Dermis blood vessel endothelial cell (primary cell): ENCODE data around the gene SRC. TPM values are rescaled to one million over a fixed set of nuclear protein-coding genes. Genes with fewer than 3 reads are reported as not detected.

Source experiments
- DNase-seq: peaks from one replicate; pipeline ENCODE4 v3.0.0; 2010
- total RNA-seq: library from RNA; depleted of rRNA; stranded (reverse); fragments of >200 nt; gene quantifications from 2 replicates; pipeline ENCODE4 v1.2.3, GENCODE V29; 2014

Gene SRC
- total RNA-seq, 1 donor from 2014 or later, result 1.5 TPM

DNA sequence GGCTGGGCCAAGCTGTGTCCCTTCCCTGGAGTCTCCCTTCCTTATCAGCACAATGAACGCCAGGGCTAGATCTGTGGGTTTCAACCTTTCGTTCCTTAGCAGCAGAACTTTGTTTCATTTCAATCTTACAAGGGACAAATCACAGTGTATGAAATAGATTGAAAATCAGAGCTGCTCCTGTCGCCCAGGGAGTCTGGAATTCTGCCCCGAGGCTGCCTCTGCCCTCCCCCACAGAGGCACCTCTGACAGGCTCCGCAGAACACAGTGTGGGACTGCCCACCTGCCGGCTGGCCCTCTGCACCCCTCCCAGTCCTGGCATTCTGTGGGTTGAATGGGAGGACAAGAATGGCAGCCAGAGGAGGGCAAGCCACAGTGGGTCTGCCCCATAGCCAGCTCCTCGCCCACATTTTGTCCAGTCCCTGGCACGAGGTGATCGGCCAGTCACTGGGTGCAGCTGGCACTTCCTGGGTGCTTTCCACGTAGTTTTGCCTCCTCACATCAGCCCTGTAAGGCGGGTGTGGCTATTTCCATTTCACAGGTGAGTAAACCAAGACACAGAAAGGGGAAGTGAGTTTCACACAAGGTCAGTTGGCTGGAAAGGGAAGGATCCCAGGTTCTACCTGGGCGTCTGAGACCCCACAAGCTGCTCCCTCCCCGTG, 30.4 kb upstream of the SRC start:
- DNase-seq, result no peak

GRCh38 chr20:37316116-37316774, 29.7 kb upstream of the SRC start:
- no peak for DNase-seq

GRCh38 chr20:37316775-37317170, 29.2 kb upstream of the SRC start:
- DNase-seq, result no peak

DNA sequence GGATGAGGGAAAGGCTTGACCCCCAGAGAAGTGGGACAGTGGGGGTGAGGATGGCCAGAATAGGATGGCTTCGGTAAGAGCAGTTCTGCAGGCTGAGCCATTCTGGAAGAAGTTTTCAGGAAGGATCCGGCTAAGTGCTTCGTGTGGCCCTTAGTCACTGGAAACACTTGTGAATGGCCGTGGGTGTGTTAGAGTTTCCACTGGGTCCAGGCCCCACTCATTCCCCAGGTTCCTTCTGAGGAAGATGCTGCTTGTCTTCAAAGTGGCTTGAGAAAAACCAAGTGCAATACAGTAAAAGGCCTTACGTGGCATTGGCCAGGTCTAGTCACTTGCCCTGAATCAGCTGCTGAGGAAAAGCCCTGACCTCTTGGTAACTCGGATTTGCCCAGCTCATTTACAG, 28.6 kb upstream of the SRC start:
- no peak for DNase-seq

DNA sequence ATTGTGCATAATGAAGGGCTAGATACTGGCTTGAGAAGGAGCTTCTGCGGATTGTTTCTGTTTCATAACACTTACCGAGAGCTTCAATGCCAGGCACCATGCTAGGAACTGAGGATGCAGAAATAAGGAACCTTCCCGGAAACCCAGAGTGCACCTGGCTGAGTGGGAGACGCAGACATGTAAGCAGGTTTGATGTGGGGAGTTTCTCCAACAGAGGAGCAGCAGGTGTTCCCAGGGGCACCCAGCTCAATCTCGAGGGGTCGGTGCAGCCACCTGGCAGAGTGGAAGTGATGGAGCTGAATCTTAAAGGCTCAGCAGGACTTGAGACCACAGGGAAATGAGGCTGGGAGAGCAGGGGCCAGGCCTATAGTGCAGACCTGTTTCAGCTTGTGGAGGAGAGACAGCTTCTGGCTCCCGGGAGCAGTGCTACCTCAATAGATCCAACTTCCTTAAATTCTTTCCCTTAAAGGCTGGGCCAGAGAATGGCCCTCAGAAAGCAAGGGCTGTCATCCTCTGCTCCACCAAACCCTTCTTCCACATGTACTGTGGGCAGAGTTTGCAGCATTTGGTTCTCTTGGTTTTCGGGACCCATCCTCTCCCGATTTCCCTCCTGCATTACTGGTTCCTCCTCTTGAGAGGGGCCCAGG, 27.8 kb upstream of the SRC start:
- no peak for DNase-seq

DNA sequence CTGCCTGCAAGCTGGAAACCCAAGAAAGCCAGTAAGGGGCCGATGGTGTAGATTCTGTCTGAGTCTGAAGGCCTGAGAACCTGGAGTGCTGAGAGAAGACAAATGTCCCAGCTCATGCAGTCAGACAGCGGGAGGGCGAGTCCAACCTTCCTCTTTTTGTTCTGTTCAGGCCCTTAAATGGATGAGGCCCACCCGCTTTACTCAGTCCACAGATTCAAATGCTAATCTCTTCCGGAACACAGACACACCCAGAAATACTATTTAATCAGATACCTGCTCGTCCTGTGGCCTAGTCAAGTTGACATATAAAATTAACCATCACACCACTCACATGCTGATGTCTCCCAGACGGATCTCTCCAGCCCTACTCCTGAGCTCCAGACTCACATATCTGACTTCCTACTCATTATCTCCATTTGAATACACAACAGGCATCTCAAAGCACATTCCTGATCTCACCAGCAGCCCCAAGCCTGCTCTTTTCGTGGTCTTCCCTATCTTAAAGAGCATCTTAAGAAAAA, 26.7 kb upstream of the SRC start:
- no peak for DNase-seq

DNA sequence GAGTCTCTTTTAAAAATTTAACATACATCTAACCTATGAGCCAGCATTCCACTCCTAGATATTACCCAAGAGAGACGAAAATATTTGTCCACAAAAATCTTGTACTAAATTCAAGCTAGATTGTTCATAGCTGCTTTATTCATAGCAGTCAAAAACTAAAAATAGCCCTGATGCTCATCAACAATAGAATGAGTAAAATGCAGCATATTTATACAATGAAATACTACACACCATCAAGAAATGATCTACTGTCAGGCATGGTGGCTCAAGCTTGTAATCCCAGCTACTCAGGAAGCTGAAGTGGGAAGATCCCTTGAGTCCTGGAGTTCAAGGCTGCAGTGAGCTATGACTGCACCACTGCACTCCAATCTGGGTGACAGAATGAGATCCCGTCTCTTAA, 22.0 kb upstream of the SRC start:
- DNase-seq, result peak; percentile 24

DNA sequence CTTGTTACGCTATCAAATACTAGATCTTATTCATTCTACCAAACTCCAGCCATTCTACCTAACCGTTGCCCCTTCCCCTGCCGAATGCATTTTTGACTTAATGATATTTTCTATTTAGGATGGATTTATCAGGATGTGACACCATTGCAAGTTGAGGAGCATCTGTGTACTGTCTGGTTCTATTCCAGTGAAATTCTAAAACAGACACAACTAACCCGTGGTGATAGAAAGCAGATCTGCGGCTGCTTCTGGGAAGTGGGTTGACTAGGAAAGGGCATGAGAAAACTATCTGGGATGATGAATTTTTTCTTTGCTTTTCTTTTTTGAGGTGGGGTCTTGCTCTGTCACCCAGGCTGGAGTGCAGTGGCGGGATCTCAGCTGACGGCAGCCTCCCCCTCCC, 20.7 kb upstream of the SRC start:
- DNase-seq, result no peak

DNA sequence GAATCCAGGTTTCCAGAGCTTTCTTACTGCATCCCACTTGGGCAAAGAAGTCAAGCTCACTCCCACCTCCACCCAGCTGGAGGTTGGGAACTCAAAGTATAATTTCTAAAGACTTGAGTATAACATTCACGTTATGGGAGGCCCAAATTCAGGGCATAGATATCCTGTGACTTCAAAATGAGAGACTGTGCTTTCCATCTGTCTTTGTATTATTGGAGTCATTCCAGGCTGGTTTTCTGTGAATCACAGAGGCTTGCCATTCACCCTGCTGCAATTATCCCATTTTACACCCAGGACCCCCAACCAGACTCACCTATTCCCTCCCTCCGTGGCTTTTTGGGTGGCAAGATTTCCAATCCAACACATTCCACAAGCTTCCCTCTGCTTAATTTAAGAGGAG, 19.3 kb upstream of the SRC start:
- no peak for DNase-seq

DNA sequence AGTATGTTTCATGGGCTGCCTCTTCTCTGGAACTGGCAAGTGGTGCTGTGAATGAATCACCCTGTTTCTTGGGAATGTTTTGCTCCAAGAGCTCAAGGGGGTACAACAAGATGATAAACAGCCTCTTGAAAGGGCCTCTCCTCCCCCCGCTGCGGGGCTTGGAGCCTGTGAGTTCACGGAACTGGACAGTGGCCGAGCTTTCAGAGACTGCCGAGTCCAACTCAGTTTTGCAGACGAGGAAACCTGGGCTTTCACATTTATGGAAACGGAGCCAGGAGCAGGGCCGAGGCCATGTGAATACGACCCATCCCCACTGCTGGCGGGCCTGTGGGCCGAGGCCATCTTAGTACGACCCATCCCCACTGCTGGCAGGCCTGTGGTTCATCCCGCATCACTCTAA, 18.2 kb upstream of the SRC start:
- DNase-seq, result no peak

DNA sequence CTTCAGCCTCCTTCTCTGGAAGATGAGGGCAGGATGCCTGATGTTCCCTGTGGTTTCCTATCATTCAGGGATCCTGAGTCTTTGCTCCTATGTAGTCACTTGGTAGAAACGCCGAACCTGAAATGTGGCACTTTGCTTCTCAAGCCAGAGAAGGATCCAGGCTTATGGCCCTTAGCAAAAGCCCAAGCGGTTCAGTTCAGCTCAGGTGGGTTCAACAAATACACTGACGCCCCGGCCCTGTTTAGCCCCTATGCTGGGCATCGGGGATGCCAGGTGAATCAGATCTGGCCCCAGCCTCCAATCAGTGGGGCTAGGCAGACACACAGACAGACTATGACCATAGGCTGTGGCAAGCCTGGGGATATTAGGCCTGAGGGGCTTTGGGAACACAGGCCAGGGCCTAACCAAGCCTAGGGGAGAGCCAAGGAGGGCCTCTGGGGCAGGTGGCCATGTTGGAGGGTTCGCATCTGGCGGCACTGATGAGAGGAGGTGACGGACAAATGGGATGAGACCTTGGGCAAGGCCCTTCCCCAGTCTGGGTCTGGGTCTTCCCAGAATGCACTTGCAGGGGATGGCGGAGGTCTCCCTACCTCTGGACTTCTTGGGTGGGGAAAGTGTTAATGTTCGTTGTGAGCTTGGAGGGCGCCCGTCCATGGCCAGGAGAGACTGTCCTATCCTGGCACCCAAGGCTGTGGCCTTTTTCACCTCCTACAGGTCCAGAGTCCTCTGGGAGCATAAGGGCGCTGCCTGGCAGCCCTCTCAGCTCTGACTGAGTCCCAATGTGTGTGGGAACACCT, 17.6 kb upstream of the SRC start:
- DNase-seq, result no peak

GRCh38 chr20:37329481-37330165, 16.3 kb upstream of the SRC start:
- no peak for DNase-seq

DNA sequence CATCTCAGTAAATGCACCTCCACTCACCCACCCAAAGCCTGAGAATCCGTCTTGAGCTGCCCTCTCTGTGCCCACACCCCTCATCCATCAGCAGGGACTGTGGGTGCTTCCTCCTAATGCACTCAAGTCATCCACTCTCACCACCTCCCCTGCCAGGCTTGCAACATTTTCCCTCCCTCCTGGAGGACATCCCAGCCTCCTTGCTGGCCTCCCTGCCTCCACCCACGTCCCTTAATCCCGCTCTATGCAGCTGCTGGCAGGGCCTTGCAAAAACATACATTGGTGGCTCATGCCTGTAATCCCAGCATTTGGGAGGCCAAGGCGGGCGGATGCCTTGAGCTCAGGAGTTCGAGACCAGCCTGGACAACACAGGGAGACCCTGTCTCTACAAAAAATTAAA, 15.6 kb upstream of the SRC start:
- DNase-seq, result no peak

GRCh38 chr20:37331060-37331857, 14.7 kb upstream of the SRC start:
- no peak for DNase-seq

- DNase-seq, result no peak
These were observed 12.7 kb upstream of the SRC start for GRCh38 chr20:37333130-37333847.

DNA sequence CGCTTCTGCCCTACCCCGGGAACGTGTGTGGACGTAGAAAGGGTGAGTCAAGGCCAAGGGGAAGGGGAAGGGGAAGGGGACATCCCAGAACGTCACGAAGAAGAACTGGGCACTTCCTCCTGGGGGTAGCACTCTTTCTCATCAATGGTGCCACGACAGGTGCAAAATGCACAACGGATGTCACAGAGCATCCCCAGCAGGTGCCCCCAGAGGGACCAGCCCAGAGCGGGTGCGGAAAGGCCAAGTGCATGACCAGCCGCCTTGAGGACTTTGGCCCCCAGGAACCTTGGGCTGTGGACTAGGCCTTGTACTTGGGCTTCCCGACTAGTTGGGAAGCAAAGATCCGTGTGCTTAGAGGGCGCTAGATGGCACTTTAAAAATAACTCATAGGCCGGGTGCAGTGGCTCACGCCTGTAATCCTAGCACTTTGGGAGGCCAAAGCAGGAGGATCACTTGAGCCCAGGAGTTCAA, 12.1 kb upstream of the SRC start:
- DNase-seq, result no peak

- no peak for DNase-seq
These were observed 11.5 kb upstream of the SRC start for GRCh38 chr20:37334450-37334849.

DNA sequence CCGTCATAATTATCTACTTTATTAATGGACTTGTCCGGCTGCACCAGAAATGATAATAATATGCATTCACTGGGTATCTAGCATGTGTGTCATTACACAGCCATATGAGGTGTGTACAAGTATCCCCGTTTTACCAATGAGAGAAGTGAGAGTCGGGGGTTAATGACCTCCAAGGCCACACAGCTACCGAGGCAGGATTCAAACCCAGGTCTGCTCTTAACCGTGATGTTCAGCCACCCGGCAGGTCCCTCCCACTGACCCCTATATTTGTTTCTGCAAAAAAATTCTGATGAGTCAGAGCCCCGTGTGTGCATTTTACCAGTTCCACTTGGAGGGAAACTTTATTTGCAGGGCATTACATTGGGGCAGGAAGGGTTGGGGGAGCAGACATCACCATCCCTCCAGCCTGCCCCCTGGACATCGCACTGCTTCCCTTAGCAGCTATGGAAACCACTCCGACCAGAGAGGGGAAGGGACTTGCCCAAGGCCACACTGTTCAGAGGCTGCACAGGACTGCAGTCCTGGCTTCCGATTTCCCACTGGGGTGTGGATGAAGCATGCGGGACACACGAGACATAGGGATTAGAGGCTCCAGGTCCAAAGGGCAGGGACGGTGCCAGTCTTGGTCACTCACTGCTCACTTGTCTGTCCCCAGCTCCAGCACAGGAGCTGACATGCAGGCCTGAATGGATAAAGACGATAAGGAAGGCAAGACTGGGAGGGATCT, 10.1 kb upstream of the SRC start:
- DNase-seq, result no peak

GRCh38 chr20:37336369-37337207, 9.4 kb upstream of the SRC start:
- DNase-seq, result peak; percentile 28
